GM19397 (cell line): Measurements from ENCODE around the gene IGLL5.

ENCODE experiments used
- ATAC-seq: cut with Tn5 transposase; IDR thresholded peaks from one replicate; pipeline ENCODE4 v1.9.1; 2021; ENCODE audit warnings: mild to moderate bottlenecking, moderate library complexity; ENCODE audit not compliant: unreplicated experiment

IGLL5 gene

DNA sequence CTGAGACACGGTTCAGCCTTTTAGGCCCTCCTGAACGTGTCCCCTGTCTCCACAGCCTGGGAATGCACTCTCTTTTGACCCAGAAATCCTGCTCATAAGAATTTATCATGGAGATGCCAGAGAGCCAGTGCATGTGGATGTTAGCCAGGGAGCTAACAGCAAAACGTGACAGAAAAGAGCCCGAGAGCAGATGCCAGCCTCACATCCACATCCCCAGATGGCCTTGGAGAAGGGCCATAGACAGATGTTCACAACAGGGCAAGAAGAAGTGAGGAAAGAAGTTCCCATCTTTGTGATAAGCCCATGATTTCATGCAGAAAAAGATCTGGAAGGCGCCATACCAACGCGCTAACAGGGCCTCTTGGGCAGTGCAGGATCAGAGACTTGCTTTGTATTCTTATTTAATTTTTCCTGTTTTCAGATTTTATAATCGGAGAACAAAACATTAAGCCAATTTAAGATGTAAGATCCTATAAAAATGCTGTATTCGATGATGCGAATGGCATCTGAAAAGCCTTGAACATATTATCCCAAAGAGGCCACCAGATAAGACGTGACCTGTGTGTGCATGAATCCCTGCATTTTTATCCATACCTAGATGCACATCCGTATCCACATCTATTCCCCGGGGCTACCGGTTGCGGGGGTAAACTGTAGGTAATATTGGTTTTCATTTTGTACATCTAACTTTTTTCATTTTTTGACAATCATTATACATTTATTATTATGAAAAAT lies 48.7 kb downstream of the IGLL5 start:
- ATAC-seq, result no peak

DNA sequence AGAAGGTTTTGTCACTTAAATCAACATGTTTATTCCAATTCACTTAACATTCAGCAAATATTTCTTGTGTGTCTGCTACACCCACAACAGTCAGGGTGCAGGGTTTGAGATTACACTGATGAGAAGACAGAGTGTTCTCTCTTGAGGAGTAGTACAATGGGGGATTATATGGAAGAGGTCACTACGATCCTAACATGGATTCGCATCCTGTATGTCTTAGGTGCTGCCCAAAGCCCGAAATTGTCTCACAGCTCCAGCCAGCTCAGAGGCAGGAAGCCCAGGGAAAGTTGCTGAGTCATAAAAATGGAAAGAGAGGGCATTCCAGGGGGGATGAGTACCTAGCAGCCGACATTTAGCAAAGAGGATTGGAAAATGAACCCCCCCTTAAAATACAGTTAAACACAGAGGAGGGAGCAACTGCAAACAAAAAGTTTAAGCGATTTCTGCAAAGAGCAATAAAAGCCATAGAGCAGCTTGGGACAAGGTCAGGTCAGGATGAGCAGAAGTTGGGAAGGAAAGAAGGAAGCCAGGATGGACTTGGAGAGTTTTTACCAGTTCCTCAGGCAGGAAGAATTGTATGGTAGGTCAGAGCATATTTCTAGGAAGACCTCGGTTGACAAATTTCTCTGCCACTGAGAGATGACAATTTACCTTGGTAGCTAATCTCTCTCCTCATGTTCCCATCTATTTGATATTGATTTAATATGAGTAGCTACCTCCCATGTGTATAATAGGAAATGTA lies 49.5 kb downstream of the IGLL5 start:
- ATAC-seq, result no peak

GRCh38 chr22:22937894-22938480 lies 50.4 kb downstream of the IGLL5 start:
- no peak for ATAC-seq

- no peak for ATAC-seq
Measured at GRCh38 chr22:22938672-22939587, 51.3 kb downstream of the IGLL5 start.

- ATAC-seq, result no peak
Measured at GRCh38 chr22:22939588-22940368, 52.2 kb downstream of the IGLL5 start.

DNA sequence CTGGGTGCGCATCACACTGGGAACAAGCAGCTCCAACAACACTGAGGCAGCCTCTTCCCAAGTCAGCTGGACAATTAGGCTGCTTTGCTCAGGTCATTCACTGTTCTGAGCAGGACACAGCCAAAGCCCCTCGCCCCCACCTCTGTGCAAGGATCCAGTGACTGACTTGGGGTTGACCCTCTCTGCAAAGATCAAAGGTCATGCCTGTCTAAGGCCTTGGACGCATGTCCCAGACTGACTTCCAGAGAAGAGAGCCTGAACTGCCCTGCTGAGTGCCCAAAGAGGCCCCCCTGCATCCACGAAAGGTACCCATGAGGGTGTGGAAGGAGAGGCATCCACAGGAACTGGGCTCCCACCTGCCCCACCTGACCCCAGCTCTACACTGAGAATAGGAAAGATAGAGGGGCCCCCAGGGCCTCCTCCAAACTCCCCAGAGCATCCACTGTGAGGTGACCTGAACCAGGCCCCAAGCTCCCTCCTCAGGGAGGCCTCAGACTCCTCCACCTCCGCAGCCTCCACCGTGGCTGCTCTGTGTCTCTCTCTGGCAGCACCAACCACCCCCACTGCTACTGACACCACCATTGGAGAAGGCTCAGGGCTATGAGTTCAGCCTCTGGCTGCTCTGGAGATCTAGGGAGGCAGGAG lies 53.5 kb downstream of the IGLL5 start:
- no peak for ATAC-seq

- no peak for ATAC-seq
Measured at GRCh38 chr22:22941831-22942510, 54.4 kb downstream of the IGLL5 start.

- ATAC-seq, result no peak
Measured at GRCh38 chr22:22942511-22943329, 55.1 kb downstream of the IGLL5 start.

DNA sequence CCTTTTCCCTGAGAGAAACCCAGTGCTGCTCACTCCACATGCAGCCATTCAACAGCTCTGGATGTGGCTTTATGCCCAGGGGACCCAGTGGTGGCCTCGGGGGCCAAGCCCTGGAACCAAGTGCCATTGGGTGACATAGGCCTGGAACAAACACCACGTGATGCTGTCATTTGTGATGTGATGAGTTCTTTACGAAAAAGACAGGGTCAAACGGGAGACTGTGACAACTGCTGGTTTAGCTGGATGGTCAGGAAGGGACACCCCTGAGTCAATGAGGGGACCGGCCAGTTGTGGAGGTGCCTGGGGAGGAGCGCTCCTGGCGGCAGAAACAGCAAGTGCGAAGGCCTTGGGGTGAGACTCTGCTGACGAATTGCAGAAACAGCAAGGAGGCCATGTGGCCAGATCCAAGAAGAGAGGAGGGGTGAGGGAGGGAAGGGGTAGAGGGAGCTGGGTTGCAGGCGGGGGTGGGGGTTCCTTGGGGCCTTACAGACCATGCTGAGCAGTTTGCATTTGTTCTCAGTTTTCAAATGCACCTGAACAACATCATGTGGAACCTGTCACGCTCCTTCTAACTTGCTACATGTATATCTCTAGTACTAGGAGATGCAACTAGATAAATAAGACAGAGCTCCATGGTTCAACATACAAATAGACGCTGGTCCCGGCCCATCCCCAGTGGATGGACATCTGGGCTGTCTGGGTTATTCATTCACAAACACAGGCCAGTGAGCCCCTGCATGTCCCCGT lies 56.1 kb downstream of the IGLL5 start:
- ATAC-seq, result no peak

- no peak for ATAC-seq
Measured at GRCh38 chr22:22944268-22944985, 56.8 kb downstream of the IGLL5 start.

DNA sequence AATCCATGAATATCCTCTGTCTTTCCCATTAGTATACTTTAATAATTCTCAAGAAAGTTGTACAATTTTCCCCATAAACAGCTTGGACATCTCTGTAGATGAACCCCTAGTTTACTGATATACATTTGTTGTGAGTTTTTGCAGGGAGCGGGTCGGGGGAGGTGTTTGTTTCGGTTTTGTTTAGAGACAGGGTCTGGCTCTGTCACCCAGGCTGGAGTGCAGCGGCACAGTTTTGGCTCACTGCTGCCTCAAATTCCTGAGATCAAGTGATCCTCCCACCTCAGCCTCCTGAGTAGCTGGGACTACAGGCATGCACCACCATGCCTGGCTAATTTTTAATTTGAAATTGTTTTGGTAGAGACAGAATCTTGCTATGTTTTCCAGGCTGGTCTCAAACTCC lies 57.6 kb downstream of the IGLL5 start:
- no peak for ATAC-seq
